ENCODE data around the gene BST1.

GRCh38 chr4:15738877-15739276 is 36.0 kb downstream of the BST1 start:
- TF ChIP-seq CTCF (IDR thresholded peaks at IDR 0.05 in 4 of 5, conservative IDR thresholded peaks at IDR 0.05 in 1 of 5) (no peak), POLR2A (IDR thresholded peaks at IDR 0.05) (no peak)
